Esophagus muscularis mucosa (tissue), 4 donors: Measurements from ENCODE around the gene FHL2.

Experiments used
- EP300 ChIP-seq: sonication (generic); formaldehyde crosslinking; IDR thresholded peaks from one replicate; pipeline ENCODE4 v1.6.1; 2017; ENCODE audit warnings: antibody characterized with exemption
- POLR2A ChIP-seq: fragments of 450-650 bp; IDR thresholded peaks from one replicate; pipeline ENCODE4 v1.6.1; 2017; ENCODE audit warnings: antibody characterized with exemption, moderate library complexity, mild to moderate bottlenecking, low read depth
- POLR2AphosphoS5 ChIP-seq, 2 donors: sonication (generic); formaldehyde crosslinking; IDR thresholded peaks; one replicate each; pipeline ENCODE4 v1.6.1; 2017; ENCODE audit warnings: antibody characterized with exemption in 2 of 2
- TF ChIP-seq, protein P1 (sequence below), 3 experiments: fragments of 200-600 bp in 2 of 3; fragments of 450-650 bp in 1 of 3; sonication (generic) in 2 of 3; IDR thresholded peaks; one replicate each; pipeline ENCODE4 v1.5.1; 2017 to 2019; ENCODE audit warnings: antibody characterized with exemption in 3 of 3, mild to moderate bottlenecking in 2 of 3, moderate library complexity in 1 of 3

GRCh38 chr2:105403783-105404698, 5.2 kb upstream of the FHL2 start:
- TF ChIP-seq, protein P1, sequence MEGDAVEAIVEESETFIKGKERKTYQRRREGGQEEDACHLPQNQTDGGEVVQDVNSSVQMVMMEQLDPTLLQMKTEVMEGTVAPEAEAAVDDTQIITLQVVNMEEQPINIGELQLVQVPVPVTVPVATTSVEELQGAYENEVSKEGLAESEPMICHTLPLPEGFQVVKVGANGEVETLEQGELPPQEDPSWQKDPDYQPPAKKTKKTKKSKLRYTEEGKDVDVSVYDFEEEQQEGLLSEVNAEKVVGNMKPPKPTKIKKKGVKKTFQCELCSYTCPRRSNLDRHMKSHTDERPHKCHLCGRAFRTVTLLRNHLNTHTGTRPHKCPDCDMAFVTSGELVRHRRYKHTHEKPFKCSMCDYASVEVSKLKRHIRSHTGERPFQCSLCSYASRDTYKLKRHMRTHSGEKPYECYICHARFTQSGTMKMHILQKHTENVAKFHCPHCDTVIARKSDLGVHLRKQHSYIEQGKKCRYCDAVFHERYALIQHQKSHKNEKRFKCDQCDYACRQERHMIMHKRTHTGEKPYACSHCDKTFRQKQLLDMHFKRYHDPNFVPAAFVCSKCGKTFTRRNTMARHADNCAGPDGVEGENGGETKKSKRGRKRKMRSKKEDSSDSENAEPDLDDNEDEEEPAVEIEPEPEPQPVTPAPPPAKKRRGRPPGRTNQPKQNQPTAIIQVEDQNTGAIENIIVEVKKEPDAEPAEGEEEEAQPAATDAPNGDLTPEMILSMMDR (IDR thresholded peaks at IDR 0.05) = no peak
- TF ChIP-seq POLR2A (no peak), POLR2AphosphoS5 (IDR thresholded peaks at IDR 0.05) (peak in 1 of 2 donors; percentile 36), EP300 (no peak)
